IMR-90 (cell line): Measurements from ENCODE around the gene KRT77. TPM values are rescaled to one million over a fixed set of nuclear protein-coding genes. Genes with fewer than 3 reads are reported as not detected.

Source experiments
- ATAC-seq: fragments of 200-7000 bp; cut with Tn5 transposase; 2 replicates; pipeline ENCODE4 v1.9.1; 2020; ENCODE audit warnings: low read depth, mild to moderate bottlenecking, moderate library complexity
- BruUV-seq: library from RNA; stranded (reverse); fragments of 400-500 nt; replicated peaks from 2 replicates; lab custom pipeline; 2021; lab: Mats Ljungman, UMichigan
- CTCF ChIA-PET: fragments of 300-600 bp; formaldehyde crosslinking; extraction: SDS; loops from one replicate; lab custom pipeline; 2021; ENCODE audit warnings: antibody characterized with exemption; lab: Yijun Ruan, JAX
- POLR2A ChIA-PET: fragments of 300-600 bp; sonication (Branson Sonifier 250); formaldehyde crosslinking; loops from one replicate; lab custom pipeline; 2022; ENCODE audit warnings: antibody characterized with exemption; ENCODE audit not compliant: unreplicated experiment; lab: Charles Lee
- DNase-seq: peaks from one replicate; pipeline ENCODE4 v3.0.0; 2013
- H2AFZ ChIP-seq: replicated peaks from 2 replicates; pipeline ENCODE3; 2013; ENCODE audit warnings: low read length, mild to moderate bottlenecking; ENCODE audit not compliant: poor library complexity
- H2AK5ac ChIP-seq: 2 replicates; pipeline ENCODE4 v1.6.1; 2013; ENCODE audit warnings: low read depth, low read length, inconsistent platforms
- H2AK9ac ChIP-seq: replicated peaks from 2 replicates; pipeline ENCODE3; 2013; ENCODE audit warnings: mild to moderate bottlenecking, low read depth, low read length, moderate library complexity; ENCODE audit not compliant: poor library complexity
- H2BK120ac ChIP-seq: 2 replicates; pipeline ENCODE4 v1.6.1; 2013; ENCODE audit warnings: low read depth, low read length, inconsistent platforms
- H2BK15ac ChIP-seq: 3 replicates; pipeline ENCODE4 v1.6.1; 2013; ENCODE audit warnings: low read depth, low read length, inconsistent platforms
- H2BK20ac ChIP-seq: 2 replicates; pipeline ENCODE4 v1.6.1; 2013; ENCODE audit warnings: low read depth, mild to moderate bottlenecking, inconsistent platforms, low read length, moderate library complexity
- H2BK5ac ChIP-seq: 2 replicates; pipeline ENCODE4 v1.6.1; 2013; ENCODE audit warnings: mild to moderate bottlenecking, low read depth, low read length, inconsistent platforms; ENCODE audit not compliant: poor library complexity, severe bottlenecking
- H3K14ac ChIP-seq: replicated peaks from 2 replicates; pipeline ENCODE4 v1.6.1; 2013; ENCODE audit warnings: low read depth, low read length, inconsistent platforms
- H3K18ac ChIP-seq: 2 replicates; pipeline ENCODE4 v1.6.1; 2013; ENCODE audit warnings: low read depth, low read length, control low read depth
- H3K23ac ChIP-seq: 2 replicates; pipeline ENCODE4 v1.6.1; 2013; ENCODE audit warnings: low read depth, low read length, inconsistent platforms
- H3K27ac ChIP-seq: 2 replicates; pipeline ENCODE4 v1.5.1; 2013; ENCODE audit warnings: mild to moderate bottlenecking, control low read depth, low read length; ENCODE audit not compliant: insufficient read depth
- H3K27me3 ChIP-seq: 2 replicates; pipeline ENCODE4 v1.6.1; 2013; ENCODE audit warnings: low read length; ENCODE audit not compliant: control insufficient read depth, insufficient read depth
- H3K36me3 ChIP-seq: 2 replicates; pipeline ENCODE4 v1.6.1; 2013; ENCODE audit warnings: low read length, mixed read lengths; ENCODE audit not compliant: control insufficient read depth, insufficient read depth
- H3K4ac ChIP-seq: 2 replicates; pipeline ENCODE4 v1.6.1; 2013; ENCODE audit warnings: low read depth, low read length, inconsistent platforms
- H3K4me1 ChIP-seq: 2 replicates; pipeline ENCODE4 v1.6.1; 2013; ENCODE audit warnings: low read length, mixed read lengths; ENCODE audit not compliant: control insufficient read depth, insufficient read depth
- H3K4me2 ChIP-seq: 2 replicates; pipeline ENCODE4 v1.6.1; 2013; ENCODE audit warnings: low read depth, mild to moderate bottlenecking, control low read depth, low read length, moderate library complexity
- H3K4me3 ChIP-seq: 2 replicates; pipeline ENCODE4 v1.5.1; 2013; ENCODE audit warnings: low read depth, mild to moderate bottlenecking, control low read depth, low read length, moderate library complexity; ENCODE audit not compliant: insufficient read depth
- H3K56ac ChIP-seq: 2 replicates; pipeline ENCODE4 v1.6.1; 2013; ENCODE audit warnings: low read length, inconsistent platforms; ENCODE audit not compliant: insufficient read depth; ENCODE audit errors: extremely low read depth
- H3K79me1 ChIP-seq, 2 experiments: 2 replicates each; pipeline ENCODE4 v1.6.1; 2013; ENCODE audit warnings: low read length in 2 of 2, inconsistent platforms in 1 of 2, low read depth in 1 of 2
- H3K9ac ChIP-seq: 2 replicates; pipeline ENCODE4 v1.6.1; 2013; ENCODE audit warnings: low read depth, low read length, control low read depth
- H3K9me1 ChIP-seq: 2 replicates; pipeline ENCODE4 v1.6.1; 2013; ENCODE audit warnings: low read length, inconsistent platforms; ENCODE audit not compliant: insufficient read depth
- H3K9me3 ChIP-seq: 2 replicates; pipeline ENCODE4 v1.6.1; 2013; ENCODE audit warnings: low read length; ENCODE audit not compliant: control insufficient read depth, insufficient read depth
- H4K20me1 ChIP-seq: 2 replicates; pipeline ENCODE4 v1.6.1; 2013; ENCODE audit warnings: low read length, inconsistent platforms; ENCODE audit not compliant: insufficient read depth
- H4K5ac ChIP-seq: 2 replicates; pipeline ENCODE4 v1.6.1; 2013; ENCODE audit warnings: mild to moderate bottlenecking, low read depth, low read length, control low read depth
- H4K8ac ChIP-seq, 2 experiments: 2 replicates each; pipeline ENCODE4 v1.6.1; 2013; ENCODE audit warnings: low read depth in 2 of 2, low read length in 2 of 2, control low read depth in 1 of 2, inconsistent platforms in 1 of 2
- H4K91ac ChIP-seq: 2 replicates; pipeline ENCODE4 v1.6.1; 2013; ENCODE audit warnings: low read depth, low read length, inconsistent platforms; ENCODE audit not compliant: insufficient read depth
- CEBPB ChIP-seq: IDR thresholded peaks from 2 replicates; pipeline ENCODE4 v1.6.1; 2012; ENCODE audit warnings: low read depth, low read length, improper control_type of control experiment
- CHD1 ChIP-seq: IDR thresholded peaks from 2 replicates; pipeline ENCODE4 v1.6.1; 2012; ENCODE audit warnings: low read depth, low read length, improper control_type of control experiment
- CTCF ChIP-seq: conservative IDR thresholded peaks from 2 replicates; pipeline ENCODE4 v1.5.1; 2012; ENCODE audit warnings: mild to moderate bottlenecking, low read depth, low read length, improper control_type of control experiment
- FOS ChIP-seq: fragments of 150-350 bp; IDR thresholded peaks from 2 replicates; pipeline ENCODE4 v1.6.1; 2016; ENCODE audit warnings: low read depth, low read length
- MAZ ChIP-seq: IDR thresholded peaks from 2 replicates; pipeline ENCODE4 v1.6.1; 2012; ENCODE audit warnings: low read depth, mild to moderate bottlenecking, low read length, improper control_type of control experiment, moderate library complexity, borderline replicate concordance
- NFE2L2 ChIP-seq: fragments of 150-350 bp; IDR thresholded peaks from 2 replicates; pipeline ENCODE4 v1.6.1; 2016; ENCODE audit warnings: low read depth, mild to moderate bottlenecking, low read length
- POLR2A ChIP-seq: IDR thresholded peaks from 2 replicates; pipeline ENCODE4 v1.6.1; 2012; ENCODE audit warnings: mild to moderate bottlenecking, low read depth, low read length
- RCOR1 ChIP-seq: IDR thresholded peaks from 2 replicates; pipeline ENCODE4 v1.6.1; 2012; ENCODE audit warnings: mild to moderate bottlenecking, low read length, improper control_type of control experiment; ENCODE audit not compliant: insufficient replicate concordance
- RFX5 ChIP-seq: IDR thresholded peaks from 2 replicates; pipeline ENCODE4 v1.8.0; 2012; ENCODE audit warnings: low read depth, mild to moderate bottlenecking, low read length, moderate library complexity
- SMC3 ChIP-seq: fragments of 150-350 bp; IDR thresholded peaks from 2 replicates; pipeline ENCODE4 v1.6.1; 2016; ENCODE audit warnings: low read depth, mild to moderate bottlenecking, antibody characterized with exemption, low read length, moderate library complexity
- WGBS, 2 experiments: methylation state at CpG; one replicate each; pipeline versions ENCODE4 v1.1.5 to v1.1.7; 2013; ENCODE audit warnings: missing lambda C conversion rate in 2 of 2; ENCODE audit not compliant: insufficient read length in 1 of 2; ENCODE audit errors: extremely low coverage in 2 of 2; 5-methylcytosine and 5-hydroxymethylcytosine counted together
- dilution Hi-C: fragments of 300-500 bp; cut with HindIII; formaldehyde crosslinking; loops from one replicate; pipeline ENCODE4 v1.14.3; 2018; ENCODE audit warnings: low sequenced_read_pairs; ENCODE audit not compliant: unreplicated experiment
- in situ Hi-C: fragments of 300-500 bp; cut with MboI; formaldehyde crosslinking; loops from 3 replicates; pipeline ENCODE4 v1.14.3; 2019; ENCODE audit warnings: low sequenced_read_pairs, inconsistent platforms, mixed read lengths
- intact Hi-C: fragments of 100-400 bp; cut with micrococcal nuclease; formaldehyde crosslinking; loops from 2 replicates; pipeline ENCODE4 v1.10.0; 2022
- polyA plus RNA-seq, 3 experiments: library from polyadenylated mRNA; depleted of rRNA; stranded (reverse); fragments of >200 nt; gene quantifications; 2 replicates each; pipeline ENCODE4 v1.2.3, GENCODE V29; 2012; ENCODE audit warnings: low replicate concordance in 1 of 3
- total RNA-seq: library from RNA; depleted of rRNA; stranded (reverse); fragments of >200 nt; gene quantifications from 2 replicates; pipeline ENCODE4 v1.2.3, GENCODE V29; 2012
- TF ChIP-seq, protein P1 (sequence below): fragments of 150-350 bp; IDR thresholded peaks from 2 replicates; pipeline ENCODE4 v1.6.1; 2017; ENCODE audit warnings: mild to moderate bottlenecking, antibody characterized with exemption, low read length, low read depth

The KRT77 gene
- total and polyA plus RNA-seq, 2 of the 4 experiments (the other 2 are of a cell fraction): not detected

DNA sequence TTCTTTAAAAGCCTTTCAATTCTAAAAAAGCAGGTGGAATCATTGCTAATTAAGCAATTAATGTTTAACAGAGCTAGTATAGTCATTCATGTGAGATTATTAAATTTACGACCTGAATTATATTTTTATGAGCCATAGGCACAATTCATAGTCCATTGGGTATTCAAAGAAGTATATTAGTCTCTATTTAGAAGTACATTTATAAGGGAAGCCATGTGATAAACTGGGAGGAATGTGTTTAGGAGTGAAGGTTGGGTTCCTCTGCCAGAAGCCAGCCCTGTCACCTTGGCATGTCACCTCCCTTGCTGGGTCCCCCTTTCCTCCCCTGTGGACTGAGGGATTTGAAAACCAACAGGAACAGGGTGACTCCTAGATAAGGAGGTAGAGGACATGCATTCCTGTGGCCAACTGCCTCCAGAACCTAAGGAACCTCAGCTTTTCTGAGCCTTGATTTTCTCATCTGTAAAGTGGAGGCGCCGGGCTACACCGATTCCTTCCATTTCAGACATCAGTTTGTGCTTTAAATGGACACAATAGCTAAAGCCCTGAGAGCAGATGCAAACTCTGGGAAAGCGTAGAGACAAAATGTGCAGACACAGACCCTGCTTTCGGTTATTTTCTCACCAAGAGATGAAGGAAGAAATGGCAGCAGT lies 45.9 kb downstream of the KRT77 start:
- H3K27ac ChIP-seq: no peak overlapping the region
- 89% methylated on average over 5 of the region's 6 CpGs; no CpG with 5 or more reads in 1 of the 2 experiments for WGBS, 2 experiments
- H3K56ac ChIP-seq: no peak overlapping the region
- TF ChIP-seq NFE2L2: no peak
- TF ChIP-seq, protein P1, sequence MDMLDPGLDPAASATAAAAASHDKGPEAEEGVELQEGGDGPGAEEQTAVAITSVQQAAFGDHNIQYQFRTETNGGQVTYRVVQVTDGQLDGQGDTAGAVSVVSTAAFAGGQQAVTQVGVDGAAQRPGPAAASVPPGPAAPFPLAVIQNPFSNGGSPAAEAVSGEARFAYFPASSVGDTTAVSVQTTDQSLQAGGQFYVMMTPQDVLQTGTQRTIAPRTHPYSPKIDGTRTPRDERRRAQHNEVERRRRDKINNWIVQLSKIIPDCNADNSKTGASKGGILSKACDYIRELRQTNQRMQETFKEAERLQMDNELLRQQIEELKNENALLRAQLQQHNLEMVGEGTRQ: no peak
- no peak for TF ChIP-seq CEBPB
- no peak for TF ChIP-seq CHD1
- no peak for TF ChIP-seq FOS
- TF ChIP-seq POLR2A: no peak
- TF ChIP-seq SMC3: no peak
- no peak for TF ChIP-seq MAZ
- no peak for TF ChIP-seq CTCF
- no peak for TF ChIP-seq RCOR1
- TF ChIP-seq RFX5: no peak
- H3K4me2 ChIP-seq: no peak overlapping the region
- no peak overlapping the region for H4K91ac ChIP-seq
- H4K20me1 ChIP-seq: no peaks in the 10 kb centered on the region
- no peak overlapping the region for H3K4me3 ChIP-seq
- H2BK5ac ChIP-seq: no peak overlapping the region
- ChIA-PET POLR2A (no interaction called here), CTCF (no interaction called here)
- in situ Hi-C loops: no loop called here
- no peak overlapping the region for H2AFZ ChIP-seq
- DNase-seq (no peak), ATAC-seq (no peak)
- no peaks in the 10 kb centered on the region for H3K79me1 ChIP-seq
- no peak overlapping the region for H3K23ac ChIP-seq
- no peaks in the 10 kb centered on the region for H3K4me1 ChIP-seq
- no peaks in the 10 kb centered on the region for H3K9me1 ChIP-seq
- no peak overlapping the region for H2AK5ac ChIP-seq
- H3K14ac ChIP-seq: no peak overlapping the region
- no peaks in the 10 kb centered on the region for H3K36me3 ChIP-seq
- no peak overlapping the region for H3K9ac ChIP-seq
- H2BK20ac ChIP-seq: no peak overlapping the region
- H3K9me3 ChIP-seq: no peaks in the 10 kb centered on the region
- no peak overlapping the region for H4K5ac ChIP-seq
- no peak overlapping the region for H2BK15ac ChIP-seq
- dilution Hi-C loops: no loop called here
- H2BK120ac ChIP-seq: no peak overlapping the region
- no peak overlapping the region for H3K4ac ChIP-seq
- H2AK9ac ChIP-seq: no peak overlapping the region
- BruUV-seq: no TSS peak
- H3K27me3 ChIP-seq: peaks cover 16% of the 10 kb centered on the region
- intact Hi-C loops: no loop called here
- H4K8ac ChIP-seq: no peak overlapping the region
- H3K18ac ChIP-seq: no peak overlapping the region
